GM18517 (cell line): ENCODE results near the gene PLB1.
"Not testable (repeated sequence)": the region's sequence is repeated elsewhere in the genome, so short reads cannot be mapped to it uniquely, and the experiment has no call there.

Experiments used
- ATAC-seq: cut with Tn5 transposase; IDR thresholded peaks from one replicate; pipeline ENCODE4 v1.9.1; 2021; ENCODE audit warnings: mild to moderate bottlenecking, moderate library complexity; ENCODE audit not compliant: unreplicated experiment

PLB1 gene

DNA sequence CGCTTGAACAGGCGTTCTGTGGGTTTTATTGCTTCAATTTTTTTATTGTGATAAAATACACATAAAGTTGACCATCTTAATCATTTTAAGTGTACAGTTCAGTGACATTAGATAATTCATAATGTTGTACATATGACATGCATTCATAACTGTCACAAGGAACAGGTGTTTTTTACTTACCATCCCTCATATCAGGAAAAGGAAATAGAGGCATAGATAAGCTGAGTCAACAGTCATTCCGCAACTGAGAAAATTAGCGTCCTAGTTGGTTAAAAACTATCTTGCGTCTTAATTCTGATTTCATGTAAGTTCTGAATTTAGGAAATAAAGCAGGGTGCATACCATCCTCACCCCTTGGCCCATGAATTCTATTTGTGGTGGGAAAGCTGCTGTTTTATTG is 36.5 kb downstream of the PLB1 start:
- no peak for ATAC-seq

DNA sequence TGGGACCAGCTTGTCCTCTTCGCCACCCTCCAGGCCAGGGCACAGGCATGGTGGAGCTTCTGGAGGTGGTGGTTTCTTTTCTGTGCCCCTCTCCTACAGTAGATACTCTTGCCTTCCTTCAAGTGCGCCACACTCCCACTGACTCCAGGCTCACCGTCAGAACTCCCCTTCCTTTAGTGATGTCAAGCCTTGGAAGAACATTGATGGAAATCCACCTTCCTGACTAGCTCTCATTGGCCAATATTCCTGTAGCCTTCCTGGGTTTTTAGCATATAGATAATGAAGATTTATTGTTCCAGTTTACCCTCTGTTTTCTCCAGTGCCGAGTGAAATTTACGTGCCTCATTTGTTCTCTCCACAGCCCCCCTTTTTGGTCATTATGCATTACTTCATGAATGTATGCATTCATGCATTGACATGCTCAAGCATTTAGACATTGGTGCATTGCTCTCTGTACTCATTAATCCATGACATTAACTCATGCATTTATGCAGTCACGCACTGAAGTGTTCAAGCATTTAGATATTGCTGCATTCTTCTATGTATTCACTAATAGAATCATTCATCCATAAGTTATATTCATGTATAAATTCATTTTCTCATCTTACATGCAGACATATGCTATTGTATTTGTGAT is 37.3 kb downstream of the PLB1 start:
- ATAC-seq: no peak

DNA sequence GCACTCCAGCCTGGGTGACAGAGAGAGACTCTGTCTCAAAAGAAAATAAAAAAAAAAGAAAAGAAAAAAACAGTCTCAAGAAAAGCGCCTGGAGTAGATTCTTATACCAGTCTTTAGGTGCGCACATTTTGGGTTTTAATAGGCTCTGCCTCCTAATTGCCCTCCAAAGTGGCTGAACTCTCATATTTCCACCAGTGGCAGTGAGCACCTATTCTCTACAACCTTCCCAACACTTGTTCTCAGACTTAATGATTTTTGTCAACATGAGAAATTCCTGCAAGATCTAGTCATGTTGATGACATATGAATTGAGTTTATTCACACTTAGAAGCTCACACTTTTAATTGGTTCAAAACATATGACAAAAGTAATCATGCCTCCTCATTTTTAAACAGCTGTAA is 39.0 kb downstream of the PLB1 start:
- no peak for ATAC-seq

DNA sequence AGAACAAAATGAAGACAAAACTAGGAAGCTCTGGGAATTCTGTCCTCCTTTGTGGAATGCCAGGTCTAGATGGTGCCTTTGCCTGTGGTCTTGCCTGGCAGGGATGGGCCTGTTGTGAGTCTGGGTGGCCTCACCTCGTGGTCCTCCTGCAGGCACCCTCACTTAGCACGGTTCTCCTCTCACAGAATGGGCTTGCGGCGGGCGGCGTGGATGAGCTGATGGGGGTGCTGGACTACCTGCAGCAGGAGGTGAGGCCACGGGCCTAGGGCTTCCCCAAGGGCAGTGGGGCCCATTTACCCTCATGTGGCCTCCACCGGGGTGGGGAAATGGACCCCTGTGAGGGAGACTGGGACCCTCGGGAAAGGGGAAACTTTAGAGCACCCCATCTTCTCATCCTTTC is 42.3 kb downstream of the PLB1 start:
- ATAC-seq: no peak

DNA sequence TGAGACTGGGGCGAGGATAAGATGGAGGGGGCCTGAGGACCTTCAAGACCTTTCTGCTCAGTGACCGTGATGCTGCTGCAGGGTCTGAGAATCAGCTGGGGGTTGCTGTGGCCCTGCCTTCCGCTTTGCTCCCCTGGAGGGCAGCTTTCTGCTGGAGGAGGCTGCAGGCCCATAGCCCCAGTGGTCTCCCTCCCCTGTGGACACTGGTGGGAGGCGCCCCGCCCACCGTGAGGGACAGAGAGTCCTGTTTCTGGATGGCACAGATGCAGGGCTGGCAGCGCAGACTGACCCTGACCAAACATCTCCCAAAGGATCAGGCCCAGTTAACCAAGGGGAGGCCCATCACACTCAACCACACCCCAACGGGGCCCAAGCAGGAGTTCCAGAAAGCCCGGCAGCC is 42.8 kb downstream of the PLB1 start:
- no peak for ATAC-seq

DNA sequence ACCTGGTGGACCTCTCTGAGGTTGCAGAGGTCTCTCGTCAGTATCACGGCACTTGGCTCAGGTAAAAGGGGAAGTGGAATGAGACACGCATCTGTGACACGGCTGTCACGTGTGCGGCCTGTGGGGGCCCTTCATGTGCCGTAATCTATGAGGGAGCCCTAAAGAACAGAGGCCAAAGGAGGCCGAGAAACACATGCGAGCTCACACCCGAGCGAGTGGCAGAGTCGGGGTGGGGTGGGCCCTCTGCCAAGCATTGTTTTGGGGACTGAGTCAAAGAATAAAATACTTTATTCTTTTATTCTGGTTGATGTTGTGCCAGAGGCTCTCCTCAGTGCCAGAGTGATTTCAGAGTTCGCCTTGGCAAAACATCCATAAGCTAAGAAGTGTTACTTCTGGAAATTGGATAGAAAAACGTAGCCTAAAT is 43.3 kb downstream of the PLB1 start:
- ATAC-seq: no peak

DNA sequence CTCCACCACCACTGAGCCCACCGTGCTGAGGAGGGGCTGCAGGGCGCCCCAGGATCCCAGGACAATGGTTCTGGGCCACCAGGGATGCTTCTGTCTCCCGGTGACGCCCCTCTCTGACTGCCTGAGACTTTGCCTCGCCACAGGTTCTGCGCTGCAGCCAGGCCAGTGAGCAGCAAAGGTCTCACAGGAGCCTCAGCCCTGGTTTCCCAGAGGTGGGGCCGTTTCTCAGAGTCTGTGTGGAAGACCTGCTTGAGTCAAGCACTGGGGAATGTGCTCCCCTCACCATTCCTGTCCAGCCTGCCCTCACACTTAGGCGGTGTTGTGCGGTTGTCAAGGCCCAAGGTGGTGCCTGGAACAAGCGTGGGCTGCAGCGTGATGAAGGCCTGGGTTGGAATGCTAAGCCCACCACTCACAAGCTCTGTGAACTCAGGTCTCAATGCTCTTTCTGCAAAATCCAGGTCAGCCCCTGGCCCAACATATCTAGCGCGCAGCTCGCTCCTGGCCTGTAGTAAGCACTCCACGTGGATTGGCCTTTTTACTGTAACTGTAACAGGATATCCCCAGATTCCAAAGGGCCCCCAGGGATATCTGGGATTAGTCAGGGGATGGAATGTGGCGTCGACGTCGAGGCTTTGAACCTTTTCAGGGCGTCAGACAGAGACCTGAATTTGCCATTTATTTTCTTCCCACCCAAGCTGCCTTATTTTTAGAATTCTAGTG is 47.6 kb downstream of the PLB1 start:
- ATAC-seq: no peak

DNA sequence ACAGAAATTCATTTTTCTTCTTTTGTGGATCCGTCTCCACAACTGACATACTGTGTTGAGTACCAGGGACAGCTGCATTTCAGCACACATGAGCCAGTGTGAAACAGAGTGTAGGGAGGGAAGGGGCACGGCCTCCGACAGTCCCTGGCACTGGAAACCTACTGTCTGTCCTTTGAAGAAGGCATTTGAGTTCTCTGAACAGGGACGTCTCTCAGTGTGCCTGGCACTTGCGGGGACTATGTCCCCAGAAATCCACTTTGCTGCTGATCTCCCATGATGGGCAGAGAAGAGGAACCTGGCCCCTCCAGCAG is 48.1 kb downstream of the PLB1 start:
- ATAC-seq: no peak

DNA sequence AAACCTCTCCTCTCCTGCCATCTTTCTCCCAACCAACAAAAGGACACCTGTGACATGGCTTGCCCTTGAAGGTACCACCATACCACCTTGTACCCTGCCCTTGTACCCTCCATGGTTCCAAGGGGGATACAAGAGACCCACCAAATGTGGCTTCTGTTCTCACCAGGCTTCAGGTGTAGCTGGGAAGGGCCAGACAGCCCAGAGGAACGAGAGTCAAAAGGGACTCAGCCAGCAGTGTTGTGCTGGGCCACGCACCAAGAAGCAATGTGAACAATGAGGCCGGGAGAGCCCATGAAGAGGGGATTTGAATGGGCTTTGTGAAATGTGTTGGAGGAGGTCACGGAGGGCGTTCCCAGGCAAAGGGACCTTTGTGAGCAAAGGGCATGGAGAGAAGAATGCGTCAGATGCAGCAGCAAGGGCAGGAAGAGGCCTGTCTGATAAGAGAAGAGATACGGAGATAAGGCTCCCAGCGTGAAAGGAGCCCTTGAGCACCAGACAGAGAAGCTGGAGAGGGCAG is 48.6 kb downstream of the PLB1 start:
- ATAC-seq: no peak

DNA sequence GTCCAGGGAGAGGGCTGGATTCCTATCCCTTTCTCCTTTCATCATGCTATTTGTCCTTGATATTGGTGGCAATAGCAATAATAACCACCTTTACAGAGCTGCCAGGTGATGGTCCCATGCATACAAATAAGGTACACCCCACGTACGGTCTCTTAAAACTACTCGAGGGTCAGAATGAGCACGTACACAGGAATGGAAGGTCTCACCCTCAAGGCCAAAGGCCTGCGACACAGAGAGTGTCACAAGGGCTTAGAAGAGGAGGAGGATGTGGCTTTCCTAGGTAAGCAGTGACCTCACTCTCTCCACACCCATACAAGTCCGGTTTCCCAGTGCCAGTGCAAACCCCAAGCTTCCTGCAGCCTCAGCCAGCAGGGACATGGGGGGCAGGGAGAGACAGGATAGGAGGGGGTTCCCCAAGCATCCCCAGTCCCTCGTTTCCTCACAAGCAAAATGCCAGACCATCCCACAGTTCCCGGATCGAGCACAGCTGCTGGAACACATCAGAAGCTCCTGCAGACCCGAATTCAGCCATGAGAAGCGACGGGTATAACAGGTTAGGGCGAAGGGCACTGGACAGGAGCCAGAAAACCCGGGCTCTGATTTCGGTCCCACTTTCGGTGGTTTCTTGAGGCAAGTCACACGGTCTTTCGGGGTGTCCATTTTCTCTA is 49.2 kb downstream of the PLB1 start:
- ATAC-seq: no peak

DNA sequence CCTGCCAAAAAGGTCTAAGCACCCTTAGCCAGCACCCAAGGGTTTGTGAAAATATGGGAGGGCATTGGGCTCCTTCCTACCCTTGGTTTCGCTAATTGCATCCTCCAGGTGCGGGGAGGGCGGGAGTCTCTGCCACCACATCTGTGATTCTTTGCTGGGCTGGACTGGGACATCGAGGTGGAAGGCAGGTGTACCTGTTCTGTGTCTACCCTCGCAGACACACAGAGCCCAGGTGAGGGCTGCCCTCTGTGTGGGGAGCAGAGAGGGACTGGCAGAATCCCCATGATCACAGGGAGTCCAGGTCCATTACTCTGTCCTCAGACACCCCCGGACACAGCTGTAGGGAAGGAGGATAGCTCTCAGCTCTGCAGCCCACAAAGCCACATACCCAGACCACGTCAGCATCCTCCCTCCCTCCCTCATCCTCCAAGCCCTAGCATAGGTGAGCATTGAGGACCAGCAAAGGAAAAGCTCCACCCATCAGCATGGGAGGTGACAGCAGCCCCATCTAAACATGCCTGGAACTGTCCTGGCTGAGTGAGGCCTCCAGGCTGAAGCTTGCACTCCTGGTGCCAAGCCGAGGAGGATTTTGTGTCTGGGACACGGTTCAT is 49.8 kb downstream of the PLB1 start:
- no peak for ATAC-seq

DNA sequence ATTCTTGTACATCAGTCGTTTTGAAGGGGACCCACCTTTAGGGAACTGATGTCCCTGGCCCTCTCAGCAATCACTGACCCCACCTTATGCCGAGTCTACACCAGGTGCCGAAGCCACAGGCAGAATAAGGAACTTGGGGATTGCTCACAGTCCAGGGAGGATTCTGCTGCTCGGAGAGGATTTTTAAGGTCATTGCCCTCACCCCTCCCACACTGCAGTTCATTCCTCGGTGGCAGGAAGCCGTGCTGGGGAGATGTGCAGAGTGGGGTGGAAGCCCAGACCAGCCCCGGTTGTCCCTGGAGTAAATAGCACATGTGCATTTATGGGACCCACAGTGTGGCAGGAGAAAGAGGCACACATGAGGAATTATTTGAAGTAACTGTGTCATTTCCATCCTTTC is 50.4 kb downstream of the PLB1 start:
- no peak for ATAC-seq

DNA sequence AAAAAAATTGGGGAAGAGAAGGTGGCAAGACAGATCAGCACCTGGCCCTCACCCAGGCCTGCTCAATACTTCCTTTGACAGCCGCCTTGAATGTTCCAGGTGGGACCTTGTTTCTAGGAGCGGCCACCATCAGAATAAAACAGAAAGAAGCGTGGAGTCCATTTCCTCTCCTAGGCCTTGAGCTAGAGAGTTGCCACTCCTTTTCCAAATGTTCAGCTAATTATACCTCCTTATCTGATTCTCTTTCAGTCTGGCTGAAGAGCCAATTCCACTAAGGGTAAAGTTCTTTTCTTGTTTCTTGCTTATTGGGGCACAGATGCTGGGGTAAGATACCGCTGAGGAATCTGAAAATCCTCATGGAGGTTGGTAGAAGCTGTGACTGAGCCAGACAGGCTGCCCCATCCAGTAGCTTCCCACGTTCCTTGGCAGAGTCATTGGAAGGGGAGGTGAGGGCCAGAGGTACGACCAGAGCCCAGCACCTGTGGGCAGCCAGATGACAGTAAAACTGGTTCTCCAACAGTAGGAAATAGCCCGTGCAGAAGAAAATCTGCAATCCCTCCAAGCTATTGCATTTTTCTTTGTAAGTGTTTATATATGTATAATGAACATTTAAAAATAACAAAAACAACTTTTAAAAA is 51.5 kb downstream of the PLB1 start:
- ATAC-seq: no peak

DNA sequence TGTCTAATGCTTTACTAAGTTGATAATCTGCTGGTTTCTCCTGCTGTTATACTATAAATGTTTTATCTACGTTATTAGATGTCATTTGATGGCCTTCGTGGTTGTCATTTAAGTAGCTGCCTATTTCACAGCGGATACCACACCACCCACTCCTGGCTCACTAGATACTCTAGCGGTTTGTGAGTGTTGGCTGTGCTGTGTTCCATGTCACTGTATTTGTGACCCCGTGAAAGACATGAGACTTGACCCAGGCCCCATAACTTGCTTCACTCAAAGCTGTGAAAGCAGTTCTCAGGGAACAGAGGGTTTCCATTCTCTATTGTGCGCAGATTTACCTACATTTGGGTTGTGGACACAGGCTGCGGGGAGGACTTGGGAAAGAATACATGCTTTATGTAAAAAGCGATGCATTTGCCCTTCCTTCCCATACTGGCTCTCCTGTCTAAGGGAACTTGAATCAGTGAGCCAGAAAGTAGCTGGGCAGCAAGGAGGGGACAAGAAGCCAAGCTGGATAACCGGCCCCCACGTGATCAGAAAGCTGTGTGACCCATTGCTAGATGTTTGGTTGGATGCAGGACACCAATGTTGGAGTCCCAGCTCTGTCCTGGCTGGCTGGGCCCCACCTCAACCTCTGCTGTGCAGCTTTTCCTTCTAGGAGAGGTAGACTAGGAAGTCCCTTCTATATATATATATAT is 52.2 kb downstream of the PLB1 start:
- no peak for ATAC-seq

DNA sequence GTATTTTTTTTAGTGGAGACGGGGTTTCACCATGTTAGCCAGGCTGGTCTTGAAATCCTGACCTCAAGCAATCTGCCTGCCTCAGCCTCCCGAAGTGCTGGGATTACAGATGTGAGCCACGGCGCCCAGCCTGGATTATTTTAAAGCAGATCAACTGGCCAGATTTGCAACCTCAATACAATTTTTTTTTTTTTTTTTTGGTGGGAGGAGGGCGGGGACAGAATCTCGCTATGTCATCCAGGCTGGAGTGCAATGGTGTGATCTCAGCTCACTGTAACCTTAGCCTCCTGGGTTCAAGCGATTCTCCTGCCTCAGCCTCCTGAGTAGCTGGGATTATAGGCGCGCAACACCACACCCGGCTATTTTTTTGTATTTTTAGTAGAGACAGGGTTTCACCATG is 54.5 kb downstream of the PLB1 start:
- ATAC-seq: not testable (repeated sequence)

DNA sequence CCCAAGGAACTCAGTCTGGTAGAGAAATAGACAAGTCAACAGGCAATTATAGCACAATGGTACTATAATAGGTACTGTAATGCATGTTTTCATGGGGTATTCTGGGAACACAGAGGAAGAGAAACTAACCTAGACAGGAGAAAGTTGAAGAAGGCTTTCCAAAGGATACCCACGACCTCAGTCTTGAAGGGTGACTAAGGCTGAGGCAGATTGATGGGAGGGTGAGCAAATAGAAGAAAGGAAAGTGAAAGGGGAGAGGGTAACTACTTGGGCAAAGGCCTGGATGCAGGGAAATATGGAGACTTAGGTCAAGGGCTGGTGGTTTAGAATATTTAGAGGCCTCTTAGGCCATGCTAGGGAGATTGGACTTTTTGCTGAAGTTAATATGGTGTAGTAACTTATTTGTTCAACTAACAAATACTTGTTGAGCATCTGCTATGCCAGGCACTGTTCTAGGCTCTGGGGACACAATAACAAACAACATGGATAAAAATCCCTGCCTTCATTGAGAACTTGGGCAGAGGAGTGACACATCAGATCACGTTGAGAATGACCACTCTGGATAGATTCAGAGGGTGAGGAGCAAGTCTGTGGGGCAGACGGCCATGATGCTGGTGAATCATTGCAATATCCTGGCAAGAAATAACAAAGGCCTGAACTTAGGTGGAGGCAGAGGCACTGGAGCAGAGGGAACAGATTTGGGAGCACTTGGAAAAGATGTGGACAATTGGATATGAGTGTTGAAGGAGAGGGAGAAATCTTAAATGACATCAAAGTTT is 56.4 kb downstream of the PLB1 start:
- no peak for ATAC-seq

DNA sequence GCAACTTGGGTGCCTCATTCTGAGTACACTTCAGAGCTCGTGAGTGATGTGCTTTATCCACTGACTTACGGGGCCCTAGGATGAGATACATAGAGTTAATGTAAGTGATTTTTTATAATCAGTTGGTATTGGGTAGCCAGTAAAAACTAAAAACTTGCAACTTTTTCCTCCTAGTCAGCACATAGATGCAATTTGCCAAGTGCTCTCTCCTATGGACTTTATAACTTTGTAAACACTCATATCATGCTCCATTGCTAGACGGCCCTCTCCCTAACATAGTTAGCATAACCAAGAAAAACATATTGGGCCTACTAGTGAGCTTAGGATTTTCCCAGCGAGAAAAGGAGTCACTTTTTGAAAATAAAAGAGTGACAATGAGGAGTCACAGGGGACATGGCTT is 60.4 kb downstream of the PLB1 start:
- no peak for ATAC-seq

DNA sequence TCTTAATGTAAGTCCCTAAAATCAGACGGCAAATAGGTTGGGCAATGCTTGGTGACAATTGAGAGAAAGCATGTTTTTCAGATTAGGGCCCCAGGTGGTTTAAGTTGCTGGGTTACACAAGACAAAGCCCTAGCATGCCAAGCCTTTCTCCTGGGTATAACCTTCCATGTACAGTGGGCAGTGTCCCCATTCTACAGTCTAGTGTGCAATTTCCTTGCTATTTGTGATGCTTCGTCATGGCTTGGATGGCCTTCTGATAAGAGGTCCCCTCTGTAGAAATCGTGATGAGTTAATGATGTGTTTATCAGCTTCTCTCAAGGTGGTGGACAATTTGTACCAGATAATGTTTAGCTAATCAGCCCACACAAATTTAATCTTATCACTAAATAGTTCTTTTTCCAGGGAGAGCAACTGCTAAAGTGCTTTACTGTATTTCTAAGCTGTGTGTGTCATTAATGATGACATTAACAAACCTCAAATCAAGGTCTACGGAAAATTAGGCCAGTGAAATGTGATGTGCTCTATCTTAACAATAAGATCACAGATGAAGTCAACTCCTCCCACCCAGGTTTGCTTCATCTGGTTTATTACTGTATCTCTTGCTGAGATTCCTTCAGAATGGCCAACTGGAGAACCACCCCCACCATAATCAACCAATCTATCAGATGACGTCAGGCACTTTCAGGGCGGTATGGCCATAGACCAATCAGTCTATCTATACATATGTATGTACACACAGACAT is 61.7 kb downstream of the PLB1 start:
- no peak for ATAC-seq

DNA sequence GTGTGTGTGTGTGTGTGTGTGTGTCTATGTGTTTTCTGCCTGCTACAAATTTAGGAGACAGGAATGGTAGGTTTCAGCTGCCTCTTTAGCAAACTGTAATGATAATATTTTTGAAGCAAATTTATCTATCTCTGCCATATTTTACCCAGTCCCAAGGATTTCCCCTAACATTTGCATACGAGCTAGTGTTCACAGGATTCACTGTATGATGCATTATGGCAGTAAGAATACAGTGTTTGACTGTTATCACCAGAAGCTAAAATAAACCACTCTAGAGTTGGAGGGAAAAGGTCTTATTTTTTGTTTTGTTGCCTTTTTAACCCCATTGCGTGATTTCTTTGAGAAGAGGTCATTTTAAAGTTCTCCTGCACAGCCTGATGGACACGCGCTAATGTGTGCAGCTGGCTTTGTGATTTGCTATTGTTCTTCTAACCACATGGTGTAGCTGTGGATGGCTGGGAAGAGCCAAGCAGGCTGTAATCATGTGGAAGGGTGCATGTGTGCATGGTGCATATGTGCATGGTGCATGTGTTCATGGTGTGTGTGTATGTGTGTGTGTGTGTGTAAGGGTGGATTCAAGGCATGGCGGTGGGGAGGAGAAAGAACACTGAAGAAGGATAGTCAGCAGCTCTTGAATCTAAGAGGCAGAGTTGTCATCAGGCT is 62.4 kb downstream of the PLB1 start:
- no peak for ATAC-seq
